Natural killer cell treated with Interleukin-12 subunit alpha and Interleukin-12 subunit beta and Interleukin-15 and Interleukin-18, amount 100 ng/mL, for 72 hours (primary cell): ENCODE results near the gene EIF2B2. TPM values are rescaled to one million over a fixed set of nuclear protein-coding genes. Genes with fewer than 3 reads are reported as not detected.

Experiments used
- ATAC-seq, 2 donors: fragments of 150-1000 bp; cut with Tn5 transposase in 1 of 2; sonication (Bioruptor Pico), chemical (Tn5 transposase) in 1 of 2; 2 replicates each; pipeline ENCODE4 v1.10.0; 2021
- DNase-seq: peaks from one replicate; pipeline ENCODE4 v3.0.0; 2022; ENCODE audit warnings: low spot score
- H3K27ac Mint-ChIP-seq, 2 donors: 1 replicate in 1 of 2; 2 replicates in 1 of 2; pipeline ENCODE4 v1.8.0; 2022; ENCODE audit warnings: mixed read lengths in 2 of 2, mild to moderate bottlenecking in 1 of 2, moderate library complexity in 1 of 2
- H3K27me3 Mint-ChIP-seq, 2 donors: 1 replicate in 1 of 2; 2 replicates in 1 of 2; pipeline ENCODE4 v1.8.0; 2022; ENCODE audit warnings: mixed read lengths in 2 of 2
- H3K36me3 Mint-ChIP-seq: one replicate; pipeline ENCODE4 v1.8.0; 2022; ENCODE audit warnings: mixed read lengths
- H3K4me1 Mint-ChIP-seq, 2 donors: 1 replicate in 1 of 2; 2 replicates in 1 of 2; pipeline ENCODE4 v1.8.0; 2022; ENCODE audit warnings: low read depth in 2 of 2, mixed read lengths in 2 of 2, mild to moderate bottlenecking in 1 of 2
- H3K4me3 Mint-ChIP-seq: one replicate; pipeline ENCODE4 v1.8.0; 2022; ENCODE audit warnings: mixed read lengths
- H3K9me3 Mint-ChIP-seq: 2 replicates; pipeline ENCODE4 v1.8.0; 2022; ENCODE audit warnings: mixed read lengths
- total RNA-seq, 2 donors: library from RNA; stranded (reverse); gene quantifications; one replicate each; pipeline ENCODE4 v1.2.3, GENCODE V29; 2022

EIF2B2 gene
- total RNA-seq, 2 donors from 2014 or later = 60.2 to 68.0 TPM

DNA sequence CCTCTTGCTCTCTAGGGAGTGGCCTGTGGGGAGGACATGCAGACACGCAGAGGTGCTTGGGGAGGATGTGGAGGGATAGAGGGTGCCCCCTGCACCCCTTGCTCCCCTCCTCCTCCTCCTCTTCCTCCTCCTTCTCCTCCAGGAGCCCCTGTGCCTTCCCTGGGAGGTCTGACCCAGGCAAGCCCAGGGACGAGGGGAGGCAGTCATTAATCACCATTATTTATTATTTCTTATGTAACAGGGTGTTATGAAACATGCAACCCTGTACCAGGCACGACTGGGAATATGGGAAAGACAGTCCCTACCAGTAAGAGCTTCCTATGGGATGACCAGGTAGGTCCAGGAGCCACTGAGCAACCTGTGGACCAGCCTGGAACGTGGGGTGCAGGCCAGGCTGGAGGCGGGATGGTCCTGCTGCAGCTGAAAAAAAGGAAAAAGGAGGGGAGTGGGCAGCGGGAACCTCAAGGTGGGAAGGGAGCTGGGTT lies 24.8 kb upstream of the EIF2B2 start:
- H3K9me3 Mint-ChIP-seq = no peaks in the 10 kb centered on the region
- H3K4me1 Mint-ChIP-seq = peaks cover 0 to 6% of the 10 kb centered on the region in 2 donors
- no peak for DNase-seq
- H3K36me3 Mint-ChIP-seq = no peaks in the 10 kb centered on the region
- no peak for ATAC-seq
- no peaks in the 10 kb centered on the region for H3K27me3 Mint-ChIP-seq
- H3K4me3 Mint-ChIP-seq = no peak overlapping the region
- no peak overlapping the region for H3K27ac Mint-ChIP-seq

DNA sequence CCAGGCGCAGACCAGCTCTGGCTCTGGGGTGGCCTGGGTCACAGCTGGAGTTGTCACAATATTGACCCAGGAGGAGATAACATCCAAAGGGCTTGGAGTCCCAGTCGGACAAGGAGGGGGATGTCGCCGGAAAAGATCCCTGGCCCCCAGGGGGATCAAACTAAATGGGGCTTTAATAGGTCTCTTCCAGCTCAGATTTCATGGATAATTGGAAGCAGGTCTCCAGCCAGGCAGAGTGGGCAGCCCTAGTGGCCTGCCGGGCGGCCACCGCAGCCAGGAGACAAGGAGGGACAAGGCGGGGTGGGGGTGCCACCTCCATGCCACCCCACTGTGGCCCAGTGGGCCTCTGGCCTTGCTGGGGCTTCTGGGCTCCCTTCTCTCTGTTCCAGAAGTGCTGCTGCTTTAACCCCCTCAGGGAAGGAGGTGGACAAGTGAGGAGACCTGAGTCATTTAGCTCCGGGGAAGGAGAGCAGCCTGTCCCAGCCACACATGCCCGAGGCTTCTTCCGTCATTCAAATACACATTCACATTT lies 24.2 kb upstream of the EIF2B2 start:
- DNase-seq (no peak), ATAC-seq (no peak)
- no peaks in the 10 kb centered on the region for H3K9me3 Mint-ChIP-seq
- H3K27ac Mint-ChIP-seq = no peak overlapping the region
- peaks cover 0 to 6% of the 10 kb centered on the region in 2 donors for H3K4me1 Mint-ChIP-seq
- no peaks in the 10 kb centered on the region for H3K36me3 Mint-ChIP-seq
- no peaks in the 10 kb centered on the region for H3K27me3 Mint-ChIP-seq
- no peak overlapping the region for H3K4me3 Mint-ChIP-seq

DNA sequence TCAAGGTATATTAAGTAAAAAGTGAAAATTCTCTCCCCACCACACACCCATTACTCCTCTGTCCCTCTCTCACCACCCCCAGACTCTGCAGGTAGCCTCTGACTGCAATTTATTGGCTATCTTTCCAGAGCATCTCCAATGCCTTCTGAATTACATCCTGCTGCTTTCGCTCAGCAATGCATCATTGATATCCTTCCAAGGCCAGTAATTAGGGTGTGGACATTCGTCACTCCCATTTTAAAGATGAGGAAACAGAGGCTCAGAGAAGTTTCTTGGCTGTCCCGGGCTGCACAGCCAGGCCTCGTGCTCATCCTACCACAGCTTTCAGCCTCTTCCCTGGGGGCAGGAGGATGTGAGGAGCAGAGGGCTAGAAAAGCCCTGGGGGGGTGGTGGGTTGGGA lies 23.7 kb upstream of the EIF2B2 start:
- no peak overlapping the region for H3K4me3 Mint-ChIP-seq
- H3K4me1 Mint-ChIP-seq = peaks cover 0 to 3% of the 10 kb centered on the region in 2 donors
- DNase-seq (no peak), ATAC-seq (no peak)
- H3K36me3 Mint-ChIP-seq = no peaks in the 10 kb centered on the region
- no peak overlapping the region for H3K27ac Mint-ChIP-seq
- no peaks in the 10 kb centered on the region for H3K9me3 Mint-ChIP-seq
- H3K27me3 Mint-ChIP-seq = no peaks in the 10 kb centered on the region

DNA sequence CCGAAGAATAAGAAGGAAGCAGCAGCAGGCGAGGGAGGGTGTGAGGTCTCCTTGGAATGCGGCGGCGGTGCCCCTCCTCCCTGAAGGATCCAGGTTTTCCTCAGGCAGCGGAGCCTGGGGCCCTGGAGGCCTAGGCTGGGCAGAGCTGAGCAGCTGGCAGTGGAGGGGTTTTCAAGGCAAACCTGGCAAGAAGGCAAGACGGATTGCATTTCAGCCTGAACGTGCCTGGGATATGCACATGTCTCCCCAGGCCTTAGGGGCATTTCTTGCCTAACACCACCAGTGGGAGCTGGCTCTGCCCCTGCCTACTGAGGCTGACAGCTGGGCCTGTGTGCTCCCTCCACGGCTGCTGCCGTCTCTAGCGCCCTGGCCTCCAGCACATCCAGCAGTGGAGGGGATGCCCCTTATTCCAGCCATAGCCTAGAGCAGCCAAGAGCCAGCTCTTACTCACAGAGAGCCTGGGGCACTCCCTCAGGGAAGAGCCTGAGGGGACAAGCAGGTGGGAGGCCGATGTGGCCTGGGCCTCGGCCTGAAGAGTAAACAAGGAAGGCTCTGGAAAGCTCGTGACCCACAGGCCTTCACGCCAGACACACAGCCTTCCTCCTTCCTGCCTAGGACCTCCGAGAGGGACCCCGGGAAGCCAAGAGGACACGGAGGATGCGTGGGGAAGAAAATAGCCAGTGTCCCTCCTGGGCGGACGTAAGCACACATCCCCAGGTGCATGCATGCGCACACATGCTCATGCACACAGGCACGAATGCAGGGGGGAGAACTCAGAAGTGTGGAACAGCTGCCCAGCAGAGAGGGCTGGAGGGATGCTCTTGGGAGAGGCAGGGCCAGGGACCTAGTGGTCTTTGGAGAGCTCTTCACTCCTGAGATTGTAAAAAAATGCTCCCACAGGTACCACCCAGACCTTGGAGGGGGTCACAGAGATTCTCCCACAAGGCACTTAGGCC lies 23.0 kb upstream of the EIF2B2 start:
- DNase-seq (no peak), ATAC-seq (no peak)
- H3K27ac Mint-ChIP-seq = no peak overlapping the region
- H3K4me3 Mint-ChIP-seq = no peak overlapping the region
- H3K4me1 Mint-ChIP-seq = no peaks in the 10 kb centered on the region
- no peaks in the 10 kb centered on the region for H3K9me3 Mint-ChIP-seq
- H3K27me3 Mint-ChIP-seq = no peaks in the 10 kb centered on the region
- no peaks in the 10 kb centered on the region for H3K36me3 Mint-ChIP-seq

DNA sequence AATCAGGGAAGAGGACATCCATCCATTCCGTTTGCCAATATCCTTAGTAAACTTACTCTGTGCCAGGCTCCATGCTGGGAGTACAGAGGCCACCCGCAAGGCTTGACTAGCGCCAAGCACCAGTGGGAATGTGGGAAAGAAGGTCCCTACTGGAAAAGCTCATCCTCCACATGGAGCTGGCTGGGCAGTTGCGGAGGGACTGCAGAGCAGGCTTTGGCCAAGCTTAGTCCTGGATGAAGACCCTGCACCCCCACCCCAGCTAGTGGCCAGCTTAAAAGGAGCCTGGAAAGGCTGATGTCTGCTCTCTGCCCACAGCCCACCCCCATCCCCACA lies 22.4 kb upstream of the EIF2B2 start:
- Mint-ChIP-seq H3K4me3 (no peak overlapping the region), H3K36me3 (no peaks in the 10 kb centered on the region), H3K27ac (no peak overlapping the region), H3K27me3 (no peaks in the 10 kb centered on the region), H3K9me3 (no peaks in the 10 kb centered on the region), H3K4me1 (no peaks in the 10 kb centered on the region)
- DNase-seq (no peak), ATAC-seq (no peak)

DNA sequence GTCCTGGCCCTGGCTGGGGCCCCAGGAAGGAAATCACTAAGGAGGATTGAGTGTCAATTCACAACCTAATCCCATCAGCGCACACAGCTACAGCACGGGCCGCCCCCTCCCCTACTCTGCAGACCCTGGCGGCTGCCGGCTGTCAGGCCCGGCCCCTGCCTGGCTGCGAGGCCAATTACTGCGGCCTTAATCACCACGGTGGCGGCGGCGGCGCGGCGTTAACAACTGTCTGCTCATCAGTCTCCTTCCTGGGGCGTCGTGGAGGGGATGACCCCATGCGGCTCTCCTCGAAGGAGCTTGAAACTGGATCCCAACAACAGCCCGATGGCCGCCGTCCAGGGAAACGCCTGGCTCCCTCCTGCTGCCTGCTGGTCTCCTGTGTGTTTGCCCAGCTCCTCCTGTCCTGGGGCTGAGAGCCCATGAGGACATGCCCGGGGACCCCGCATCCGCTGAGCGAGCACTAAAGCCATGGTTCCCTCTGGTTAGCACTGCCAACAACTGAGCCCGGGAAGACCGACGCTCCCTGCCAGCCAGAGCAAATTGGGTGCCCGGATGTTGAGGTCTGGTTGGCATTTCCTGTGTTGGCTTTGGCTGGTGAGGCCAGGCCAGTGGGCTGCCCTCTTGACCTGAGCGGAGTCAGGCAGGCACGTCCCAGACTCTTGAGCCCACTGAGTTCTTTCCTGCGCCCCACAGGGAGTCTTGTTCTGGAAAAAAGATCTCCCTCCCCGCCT lies 21.8 kb upstream of the EIF2B2 start:
- DNase-seq (no peak), ATAC-seq (no peak)
- Mint-ChIP-seq H3K4me3 (no peak overlapping the region), H3K27ac (no peak overlapping the region), H3K4me1 (no peaks in the 10 kb centered on the region), H3K27me3 (no peaks in the 10 kb centered on the region), H3K36me3 (no peaks in the 10 kb centered on the region), H3K9me3 (no peaks in the 10 kb centered on the region)

DNA sequence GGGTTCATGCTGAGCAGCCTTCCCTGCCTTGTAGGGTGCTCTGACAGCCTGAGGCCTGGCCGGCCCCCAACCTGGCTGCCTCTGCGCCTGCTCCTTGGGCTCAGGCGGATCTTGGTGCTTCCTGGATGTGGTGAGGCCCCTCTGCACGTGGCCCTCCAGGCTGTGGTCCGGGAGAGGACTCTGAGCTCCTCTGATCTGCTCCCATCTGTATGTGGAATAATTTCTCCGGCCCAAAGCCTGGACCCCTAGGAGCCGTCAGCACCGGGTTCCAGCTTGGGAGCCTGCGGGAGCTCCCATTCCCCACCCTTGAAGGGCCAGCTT lies 21.3 kb upstream of the EIF2B2 start:
- no peak for ATAC-seq
- Mint-ChIP-seq H3K27me3 (no peaks in the 10 kb centered on the region), H3K9me3 (no peaks in the 10 kb centered on the region), H3K4me3 (no peak overlapping the region), H3K4me1 (no peaks in the 10 kb centered on the region), H3K36me3 (no peaks in the 10 kb centered on the region), H3K27ac (no peak overlapping the region)
- DNase-seq = no peak

DNA sequence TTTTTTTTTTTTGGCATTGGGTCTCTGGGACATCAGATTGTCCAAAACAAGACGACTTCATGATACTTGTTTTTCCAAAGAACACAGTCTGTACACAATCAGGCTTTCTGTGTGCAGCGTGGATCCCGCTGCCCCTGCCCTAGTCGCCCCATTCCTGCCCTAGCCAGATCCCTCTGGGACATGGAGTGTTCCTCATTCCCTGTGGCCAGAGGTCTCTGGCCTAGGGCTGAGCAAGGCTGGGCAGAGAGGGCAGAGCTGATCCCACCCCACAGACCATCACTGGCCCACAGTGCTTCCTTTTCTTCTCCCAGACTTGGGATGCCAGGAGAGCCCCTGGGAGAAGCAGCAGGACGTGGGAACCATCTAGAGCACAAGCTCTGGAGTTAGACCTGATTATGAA lies 20.9 kb upstream of the EIF2B2 start:
- Mint-ChIP-seq H3K9me3 (no peaks in the 10 kb centered on the region), H3K27me3 (no peaks in the 10 kb centered on the region), H3K36me3 (no peaks in the 10 kb centered on the region), H3K4me3 (no peak overlapping the region), H3K27ac (no peak overlapping the region), H3K4me1 (no peaks in the 10 kb centered on the region)
- DNase-seq (no peak), ATAC-seq (no peak)

DNA sequence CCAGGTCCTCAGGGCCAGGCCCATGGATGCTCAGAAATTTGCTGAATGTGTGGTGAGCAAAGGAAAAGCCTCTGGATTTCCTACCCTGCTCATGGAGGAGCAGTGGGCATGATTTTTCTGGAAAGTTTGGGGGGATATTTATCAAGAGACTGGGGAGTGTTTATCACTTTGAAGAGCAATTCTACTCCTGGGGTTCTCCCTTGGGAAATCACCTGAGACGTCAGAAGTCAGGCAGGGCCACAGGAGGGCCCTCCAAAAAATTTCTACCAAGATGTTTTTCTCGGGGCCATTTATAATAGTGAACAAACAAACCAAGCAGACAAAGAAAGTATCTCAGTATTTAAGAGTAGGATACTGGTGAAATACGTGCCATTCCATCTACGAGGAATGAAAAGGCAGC lies 20.1 kb upstream of the EIF2B2 start:
- no peak for ATAC-seq
- Mint-ChIP-seq H3K36me3 (no peaks in the 10 kb centered on the region), H3K27ac (no peak overlapping the region), H3K27me3 (no peaks in the 10 kb centered on the region), H3K4me3 (no peak overlapping the region), H3K9me3 (no peaks in the 10 kb centered on the region), H3K4me1 (no peaks in the 10 kb centered on the region)
- no peak for DNase-seq

DNA sequence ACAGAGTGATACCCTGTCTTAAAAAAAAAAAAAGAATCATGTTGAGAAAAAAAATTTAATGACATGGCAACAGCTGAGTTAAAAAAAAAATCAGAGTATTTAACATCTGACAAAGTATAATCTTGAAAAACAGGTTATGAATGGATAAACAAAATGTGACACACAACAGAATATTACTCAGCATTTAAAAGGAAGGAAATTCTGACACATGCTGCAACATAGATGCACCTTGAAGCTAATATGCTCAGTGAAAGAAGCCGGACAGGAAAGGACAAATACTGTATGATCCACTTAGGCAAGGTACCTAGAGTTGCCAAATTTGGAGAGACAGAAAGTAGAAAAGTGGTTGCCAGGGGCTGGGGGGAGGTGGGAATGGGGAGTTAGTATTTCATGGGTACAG lies 19.4 kb upstream of the EIF2B2 start:
- Mint-ChIP-seq H3K27me3 (no peaks in the 10 kb centered on the region), H3K27ac (no peak overlapping the region), H3K36me3 (no peaks in the 10 kb centered on the region), H3K4me1 (no peaks in the 10 kb centered on the region), H3K4me3 (no peak overlapping the region), H3K9me3 (no peaks in the 10 kb centered on the region)
- ATAC-seq (no peak), DNase-seq (no peak)

DNA sequence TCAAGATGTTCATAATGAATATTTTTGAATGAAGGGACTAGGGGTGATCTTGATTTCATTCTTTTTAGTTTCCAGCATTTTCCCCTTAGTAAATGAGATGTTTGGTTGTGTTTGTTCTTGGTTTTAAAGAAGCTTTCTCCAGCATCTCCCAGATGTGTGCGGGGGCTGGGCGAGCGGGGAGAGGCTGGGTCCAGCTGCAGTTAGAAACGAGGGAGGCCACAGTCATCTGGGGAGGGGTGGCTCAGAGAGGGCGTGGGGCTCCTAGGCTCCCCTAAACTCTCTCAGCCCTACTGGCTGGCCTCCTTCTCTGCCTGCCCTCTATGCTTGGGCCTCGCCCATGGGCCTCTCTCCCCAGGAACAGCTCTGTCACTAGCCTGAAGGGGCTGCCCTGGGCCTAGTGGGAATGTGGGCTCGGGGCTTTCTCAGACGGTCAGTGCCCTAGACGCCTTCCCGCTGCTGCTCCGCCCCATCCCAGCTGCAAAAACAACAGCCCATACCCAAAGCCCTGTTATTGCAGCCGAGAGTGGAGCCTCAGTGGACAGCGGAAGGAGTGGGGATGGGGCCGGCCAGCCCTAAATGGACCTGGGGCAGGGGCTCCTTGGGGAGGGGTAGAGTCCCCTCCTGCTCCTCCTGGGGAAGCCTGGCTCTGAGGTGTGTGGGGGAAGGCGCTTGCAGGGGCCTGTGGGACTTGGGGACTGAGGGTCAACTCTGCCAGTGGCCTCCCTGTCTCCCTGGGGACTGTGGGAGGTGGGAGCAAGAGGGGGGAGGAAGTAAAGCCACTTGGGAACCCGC lies 18.3 kb upstream of the EIF2B2 start:
- Mint-ChIP-seq H3K9me3 (no peaks in the 10 kb centered on the region), H3K4me3 (no peak overlapping the region), H3K27ac (no peak overlapping the region), H3K27me3 (no peaks in the 10 kb centered on the region), H3K4me1 (no peaks in the 10 kb centered on the region), H3K36me3 (no peaks in the 10 kb centered on the region)
- ATAC-seq (no peak), DNase-seq (no peak)

DNA sequence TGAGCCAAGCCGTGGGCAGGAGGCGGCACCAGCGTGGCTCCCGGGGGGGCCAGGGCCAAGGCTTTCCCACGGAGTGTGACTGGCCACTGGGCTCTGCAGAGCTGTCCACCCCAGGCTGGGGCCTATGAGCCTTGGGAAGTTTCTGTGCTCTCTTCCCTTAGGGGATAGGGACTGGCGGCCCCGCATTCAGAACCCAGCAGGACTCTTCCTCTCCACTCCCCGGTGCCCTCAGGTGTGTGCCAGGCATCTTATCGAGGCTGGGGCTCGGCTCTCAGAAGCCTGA lies 17.8 kb upstream of the EIF2B2 start:
- H3K27ac Mint-ChIP-seq = no peak overlapping the region
- no peak overlapping the region for H3K4me3 Mint-ChIP-seq
- no peaks in the 10 kb centered on the region for H3K36me3 Mint-ChIP-seq
- H3K27me3 Mint-ChIP-seq = no peaks in the 10 kb centered on the region
- ATAC-seq (no peak), DNase-seq (no peak)
- H3K4me1 Mint-ChIP-seq = no peaks in the 10 kb centered on the region
- no peaks in the 10 kb centered on the region for H3K9me3 Mint-ChIP-seq

DNA sequence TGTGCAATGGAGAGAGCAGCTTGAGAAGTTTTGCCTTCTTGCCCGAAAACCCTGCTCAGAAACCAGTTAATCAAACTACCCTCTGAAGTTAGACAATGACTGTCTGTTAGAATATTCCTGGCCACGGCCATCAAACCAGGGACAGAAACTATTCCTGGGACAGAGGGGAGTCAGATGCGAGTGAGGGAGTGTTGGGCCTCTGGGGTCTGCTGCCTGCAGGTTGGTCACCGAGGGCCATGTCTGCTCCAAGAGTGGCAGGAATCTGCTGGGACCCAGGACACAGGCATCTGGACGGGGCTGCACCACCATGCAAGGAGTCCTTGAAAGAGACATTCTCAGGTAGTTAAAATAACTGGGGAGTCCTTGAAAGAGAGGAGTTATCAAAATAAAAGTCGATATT lies 16.9 kb upstream of the EIF2B2 start:
- Mint-ChIP-seq H3K9me3 (no peaks in the 10 kb centered on the region), H3K4me3 (no peak overlapping the region), H3K36me3 (no peaks in the 10 kb centered on the region), H3K27ac (no peak overlapping the region), H3K4me1 (no peaks in the 10 kb centered on the region), H3K27me3 (no peaks in the 10 kb centered on the region)
- ATAC-seq = no peak
- DNase-seq = no peak

DNA sequence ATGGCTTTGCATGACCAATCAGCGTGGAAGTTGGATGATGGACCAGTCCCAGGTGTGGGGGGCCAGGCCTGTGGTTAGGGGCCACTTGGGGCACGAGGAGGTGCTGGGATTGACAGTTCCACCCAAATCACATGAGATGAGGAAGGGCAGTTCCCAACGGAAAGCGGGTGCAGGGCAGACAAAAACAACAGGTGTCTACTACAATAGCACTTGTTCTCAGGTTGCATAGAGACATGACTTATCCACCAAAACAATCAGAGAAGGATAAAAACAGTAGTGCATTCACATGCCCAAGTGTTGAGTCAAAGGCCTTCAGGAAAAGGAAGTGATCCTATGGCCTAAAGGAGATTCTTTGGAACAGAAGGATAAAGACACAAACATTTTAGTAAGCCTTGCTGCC lies 14.6 kb upstream of the EIF2B2 start:
- ATAC-seq = no peak

More for the DNA sequence above, 14.6 kb upstream of the EIF2B2 start:
- H3K36me3 Mint-ChIP-seq = no peaks in the 10 kb centered on the region
- H3K4me3 Mint-ChIP-seq = no peak overlapping the region
- no peak overlapping the region for H3K27ac Mint-ChIP-seq
- H3K9me3 Mint-ChIP-seq = no peaks in the 10 kb centered on the region
- no peaks in the 10 kb centered on the region for H3K4me1 Mint-ChIP-seq
- H3K27me3 Mint-ChIP-seq = no peaks in the 10 kb centered on the region
- no peak for DNase-seq
